ENCODE data around the gene AGR3.

DNA sequence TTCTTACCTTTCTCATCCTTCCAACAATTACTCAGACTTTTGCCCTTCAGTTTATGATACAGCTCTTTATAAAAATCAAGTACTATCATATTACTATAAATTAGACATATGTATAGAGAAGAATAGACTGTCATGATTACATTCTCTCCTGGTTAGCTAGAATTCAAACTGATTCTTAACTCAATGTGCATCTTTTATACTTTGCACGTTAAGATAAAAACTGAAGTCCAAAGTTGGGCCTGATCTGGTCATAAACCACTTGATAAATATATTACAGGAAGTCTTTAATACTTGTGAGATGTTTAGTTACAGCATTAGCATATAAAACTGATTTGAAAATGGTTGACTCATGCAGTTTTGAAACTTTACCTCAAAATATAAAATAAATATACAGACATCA, 2.6 kb downstream of the AGR3 start:
- TF ChIP-seq EZH2phosphoT487 (IDR thresholded peaks at IDR 0.05; ENCODE audit: insufficient read depth, low read depth) = no peak
- TF ChIP-seq EZH2 (IDR thresholded peaks at IDR 0.05; ENCODE audit: insufficient read depth, poor library complexity, severe bottlenecking) = no peak
